BLaER1 (cell line): ENCODE measurements around the gene PIGW.

Experiments
- H3K27ac ChIP-seq: shearing (Covaris generic); formaldehyde crosslinking; 2 replicates; pipeline ENCODE4 v1.8.1; 2022
- H3K27me3 ChIP-seq: shearing (Covaris generic); formaldehyde crosslinking; 2 replicates; pipeline ENCODE4 v1.8.1; 2022
- H3K36me3 ChIP-seq: shearing (Covaris generic); formaldehyde crosslinking; 2 replicates; pipeline ENCODE4 v1.8.1; 2022
- H3K4me1 ChIP-seq: shearing (Covaris generic); formaldehyde crosslinking; 2 replicates; pipeline ENCODE4 v1.8.1; 2022
- H3K4me2 ChIP-seq: shearing (Covaris generic); formaldehyde crosslinking; 2 replicates; pipeline ENCODE4 v1.8.1; 2022
- H3K4me3 ChIP-seq: shearing (Covaris generic); formaldehyde crosslinking; 2 replicates; pipeline ENCODE4 v1.8.1; 2022
- H3K9ac ChIP-seq: shearing (Covaris generic); formaldehyde crosslinking; 2 replicates; pipeline ENCODE4 v1.8.1; 2022
- H3K9me3 ChIP-seq: shearing (Covaris generic); formaldehyde crosslinking; 2 replicates; pipeline ENCODE4 v1.8.1; 2022
- H4K20me1 ChIP-seq: shearing (Covaris generic); formaldehyde crosslinking; 2 replicates; pipeline ENCODE4 v1.8.1; 2022
- Cebpa-rat ChIP-seq: shearing (Covaris generic); IDR thresholded peaks from 2 replicates; pipeline ENCODE4 v1.8.1; 2022

PIGW gene

DNA sequence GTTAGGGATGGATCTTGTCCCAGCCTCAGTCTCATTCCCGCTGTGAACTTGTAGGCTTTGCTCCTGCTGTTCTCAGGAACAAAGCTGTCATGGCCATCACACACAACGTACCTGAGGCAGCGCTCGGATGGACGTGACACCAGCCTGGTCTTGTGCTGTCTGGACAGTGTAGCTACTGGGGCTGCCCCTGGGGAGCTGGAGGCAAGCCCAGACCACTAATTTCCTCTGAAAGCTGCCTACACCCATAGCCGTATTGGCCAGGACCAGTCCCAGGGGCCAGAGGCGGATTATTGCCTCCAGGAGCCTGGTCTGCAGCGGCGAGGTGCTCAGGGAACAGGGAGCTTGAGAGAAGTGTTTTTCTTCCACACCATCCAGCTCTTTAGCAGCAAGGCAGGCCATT lies 36.6 kb upstream of the PIGW start:
- peaks cover 100% of the 10 kb centered on the region for H3K36me3 ChIP-seq
- no peak overlapping the region for H3K4me2 ChIP-seq
- H4K20me1 ChIP-seq, result peaks cover 48% of the 10 kb centered on the region
- H3K9ac ChIP-seq, result no peak overlapping the region
- H3K27me3 ChIP-seq, result no peaks in the 10 kb centered on the region
- no peaks in the 10 kb centered on the region for H3K4me1 ChIP-seq
- no peak overlapping the region for H3K4me3 ChIP-seq
- H3K27ac ChIP-seq, result no peak overlapping the region
- no peak for TF ChIP-seq Cebpa-rat
- H3K9me3 ChIP-seq, result no peaks in the 10 kb centered on the region

DNA sequence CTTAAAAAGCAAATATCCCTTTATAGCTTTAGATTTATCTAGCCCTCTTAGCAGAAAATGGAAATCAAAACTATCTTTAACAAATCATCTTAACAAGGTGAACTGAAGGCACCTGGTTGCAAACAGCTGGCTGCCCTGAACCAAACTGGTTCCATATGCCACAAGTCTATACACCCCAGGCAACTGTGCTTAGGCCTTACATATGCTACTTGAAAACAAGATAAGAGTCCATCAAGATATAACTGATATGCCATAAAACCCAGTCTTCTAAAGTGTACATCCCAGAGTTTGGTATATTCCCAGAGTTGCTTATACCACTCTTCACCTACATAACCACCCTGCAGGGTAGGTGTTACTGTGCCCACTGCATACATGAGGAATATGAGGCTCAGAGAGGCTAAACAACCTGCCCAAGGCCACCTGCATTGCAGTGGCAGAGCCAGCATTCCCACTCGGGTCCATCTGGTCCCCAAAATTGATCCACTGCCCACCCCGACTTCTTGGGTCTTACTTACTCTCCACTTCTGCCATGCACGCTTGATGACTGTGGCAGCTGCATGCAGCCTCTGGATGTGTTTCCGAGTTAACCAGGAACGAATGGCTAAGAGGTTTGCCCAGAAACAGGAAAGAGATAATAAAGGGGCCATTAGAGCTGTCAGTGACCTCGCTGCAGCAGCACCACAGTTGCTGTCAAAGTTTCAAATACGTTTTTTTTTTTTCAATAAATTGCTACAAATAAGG lies 36.1 kb upstream of the PIGW start:
- H3K27ac ChIP-seq, result no peak overlapping the region

DNA sequence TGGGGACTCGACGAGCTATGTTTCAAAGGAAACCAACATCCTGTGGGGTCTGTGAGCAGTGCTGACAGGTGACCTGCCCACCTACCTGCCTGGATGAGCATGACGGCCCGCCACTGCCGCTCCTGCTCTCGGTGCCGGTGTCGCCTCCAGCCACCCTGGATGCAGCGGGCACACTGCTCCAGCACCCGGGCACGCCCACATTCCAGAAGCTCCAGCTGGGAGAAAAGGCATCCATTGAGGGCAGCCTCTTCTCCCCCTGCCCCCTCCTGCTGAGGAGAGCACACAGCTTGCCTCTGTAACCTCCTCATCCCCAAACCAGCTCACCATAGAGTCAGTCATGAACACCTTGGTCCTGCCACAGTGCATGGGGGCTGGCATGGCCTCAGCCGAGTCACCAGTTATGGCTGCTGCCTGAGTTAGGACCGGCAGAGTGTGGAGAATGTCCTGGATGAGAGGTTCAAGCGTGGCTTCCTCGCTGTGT lies 34.0 kb upstream of the PIGW start:
- Histone ChIP-seq H4K20me1 (peaks cover 24% of the 10 kb centered on the region), H3K36me3 (peaks cover 100% of the 10 kb centered on the region), H3K4me3 (no peak overlapping the region), H3K27me3 (no peaks in the 10 kb centered on the region), H3K27ac (no peak overlapping the region), H3K9me3 (no peaks in the 10 kb centered on the region), H3K4me1 (no peaks in the 10 kb centered on the region), H3K4me2 (no peak overlapping the region), H3K9ac (no peak overlapping the region)
- no peak for TF ChIP-seq Cebpa-rat

More for the DNA sequence above, 36.1 kb upstream of the PIGW start:
- H3K9me3 ChIP-seq, result no peaks in the 10 kb centered on the region
- no peaks in the 10 kb centered on the region for H3K27me3 ChIP-seq
- H3K4me1 ChIP-seq, result no peaks in the 10 kb centered on the region
- peaks cover 42% of the 10 kb centered on the region for H4K20me1 ChIP-seq
- no peak overlapping the region for H3K4me2 ChIP-seq
- TF ChIP-seq Cebpa-rat, result no peak
- no peak overlapping the region for H3K4me3 ChIP-seq
- H3K36me3 ChIP-seq, result peaks cover 100% of the 10 kb centered on the region
- H3K9ac ChIP-seq, result no peak overlapping the region

DNA sequence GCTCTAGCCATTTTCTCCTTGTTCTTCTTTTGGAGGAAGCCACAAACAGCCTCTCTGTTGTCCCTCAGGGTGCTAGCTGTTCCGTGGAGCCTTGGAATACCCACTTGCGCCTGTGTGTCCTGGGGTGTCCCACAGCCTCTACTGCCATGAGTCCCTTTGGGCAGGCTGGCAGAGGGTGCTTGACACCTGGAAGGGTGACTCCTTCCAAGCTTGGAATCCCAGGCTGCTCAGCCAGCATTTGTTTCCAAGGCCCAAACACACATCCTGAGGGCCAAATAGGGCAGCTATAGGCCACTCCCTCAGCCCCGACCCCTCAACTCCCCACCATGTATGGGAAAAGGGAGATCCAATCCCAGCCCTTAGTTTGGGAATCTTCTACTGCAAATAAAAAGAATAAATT lies 33.4 kb upstream of the PIGW start:
- no peak overlapping the region for H3K9ac ChIP-seq
- no peak overlapping the region for H3K27ac ChIP-seq
- H3K9me3 ChIP-seq, result no peaks in the 10 kb centered on the region
- H3K4me2 ChIP-seq, result no peak overlapping the region
- no peaks in the 10 kb centered on the region for H3K4me1 ChIP-seq
- peaks cover 100% of the 10 kb centered on the region for H3K36me3 ChIP-seq
- peaks cover 19% of the 10 kb centered on the region for H4K20me1 ChIP-seq
- no peak overlapping the region for H3K4me3 ChIP-seq
- TF ChIP-seq Cebpa-rat, result no peak
- no peaks in the 10 kb centered on the region for H3K27me3 ChIP-seq

DNA sequence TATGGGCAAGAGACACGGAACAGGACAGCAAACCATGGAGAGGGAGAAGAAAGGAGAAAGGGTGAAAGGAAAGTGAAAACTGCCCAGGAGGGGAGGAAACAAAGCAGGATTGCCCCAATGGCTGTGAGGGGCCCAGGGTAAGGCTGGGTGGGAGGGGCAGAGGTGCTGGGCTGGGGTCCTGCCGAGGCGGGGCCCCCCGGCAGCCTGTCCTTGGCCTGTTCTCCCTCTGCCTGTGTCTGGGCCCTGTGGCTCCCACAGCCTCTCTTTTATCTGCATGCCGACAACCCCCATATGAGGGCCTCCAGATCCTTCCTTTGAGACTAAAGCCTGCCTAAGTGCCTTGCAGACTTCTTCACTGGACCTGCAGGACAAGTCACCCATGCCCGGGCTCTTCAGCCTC lies 32.8 kb upstream of the PIGW start:
- H3K4me1 ChIP-seq, result no peaks in the 10 kb centered on the region
- H3K9me3 ChIP-seq, result no peaks in the 10 kb centered on the region
- H4K20me1 ChIP-seq, result 0 out of 2 replicates have a peak, but pooled peaks cover 18% of the 10 kb centered on the region
- H3K27me3 ChIP-seq, result no peaks in the 10 kb centered on the region
- no peak overlapping the region for H3K4me3 ChIP-seq
- H3K9ac ChIP-seq, result no peak overlapping the region
- no peak for TF ChIP-seq Cebpa-rat
- H3K27ac ChIP-seq, result no peak overlapping the region
- H3K36me3 ChIP-seq, result peaks cover 100% of the 10 kb centered on the region
- no peak overlapping the region for H3K4me2 ChIP-seq

DNA sequence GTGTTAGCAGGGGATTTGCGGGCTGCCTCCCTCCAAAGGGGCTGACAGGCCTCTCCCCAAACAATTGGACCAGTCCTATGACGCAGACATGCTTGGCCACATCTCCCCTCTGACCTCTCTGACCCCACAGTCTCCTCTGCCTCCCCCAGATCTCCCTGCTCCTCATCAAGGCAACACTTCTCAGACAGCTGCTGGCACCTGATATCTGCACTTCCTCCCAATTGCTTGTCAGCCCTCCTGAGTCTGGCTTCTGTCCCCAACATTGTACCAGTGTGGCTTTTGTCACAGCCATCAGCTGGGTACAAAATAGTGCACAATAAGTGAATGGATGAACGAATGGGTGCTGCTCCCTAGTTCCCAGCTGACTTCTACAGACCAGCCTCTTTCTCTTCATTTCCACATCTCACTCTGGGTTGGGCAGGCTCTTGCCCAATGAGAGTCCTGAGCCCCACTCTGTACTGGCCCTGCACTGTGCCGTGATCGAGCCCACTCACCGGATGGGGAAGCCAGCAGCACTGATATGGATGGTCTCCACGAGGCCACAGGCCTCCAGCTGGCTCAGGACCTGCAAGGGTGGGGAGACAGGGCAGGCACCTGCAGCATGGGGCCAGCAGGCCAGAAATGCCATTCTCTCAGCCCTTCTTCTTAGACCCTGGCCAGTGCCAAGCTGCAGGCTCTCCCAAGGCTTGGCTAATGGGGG lies 31.2 kb upstream of the PIGW start:
- H3K36me3 ChIP-seq, result peaks cover 100% of the 10 kb centered on the region
- no peak overlapping the region for H3K4me3 ChIP-seq
- TF ChIP-seq Cebpa-rat, result no peak
- H3K4me2 ChIP-seq, result no peak overlapping the region
- no peaks in the 10 kb centered on the region for H3K4me1 ChIP-seq
- H3K27ac ChIP-seq, result no peak overlapping the region
- H3K27me3 ChIP-seq, result no peaks in the 10 kb centered on the region
- no peaks in the 10 kb centered on the region for H3K9me3 ChIP-seq
- no peak overlapping the region for H3K9ac ChIP-seq
- H4K20me1 ChIP-seq, result 0 out of 2 replicates have a peak, but pooled peaks cover 6% of the 10 kb centered on the region

DNA sequence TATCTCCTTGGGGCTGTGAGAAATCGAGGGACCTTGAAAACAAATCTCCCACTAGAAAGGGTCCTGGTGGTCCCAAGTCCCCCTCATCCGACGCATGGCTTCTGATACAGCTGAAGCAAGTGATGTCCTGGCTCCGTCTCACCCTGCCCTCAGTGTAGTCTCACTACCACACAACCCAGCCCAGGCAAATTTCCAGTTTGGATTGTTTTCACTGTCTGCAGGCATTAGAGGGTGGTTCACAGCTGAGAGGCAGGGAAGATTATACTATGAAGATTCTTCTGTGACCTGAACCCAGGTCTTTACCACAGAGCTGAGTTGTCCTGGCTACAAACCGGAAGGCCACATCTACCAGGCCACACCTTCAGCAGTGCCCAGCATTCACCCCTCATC lies 30.6 kb upstream of the PIGW start:
- TF ChIP-seq Cebpa-rat, result no peak
- Histone ChIP-seq H3K9ac (no peak overlapping the region), H3K27ac (no peak overlapping the region), H3K4me3 (no peak overlapping the region), H3K27me3 (no peaks in the 10 kb centered on the region), H3K36me3 (peaks cover 100% of the 10 kb centered on the region), H3K4me1 (no peaks in the 10 kb centered on the region), H3K9me3 (no peaks in the 10 kb centered on the region), H3K4me2 (no peak overlapping the region), H4K20me1 (0 out of 2 replicates have a peak, but pooled peaks cover 6% of the 10 kb centered on the region)

DNA sequence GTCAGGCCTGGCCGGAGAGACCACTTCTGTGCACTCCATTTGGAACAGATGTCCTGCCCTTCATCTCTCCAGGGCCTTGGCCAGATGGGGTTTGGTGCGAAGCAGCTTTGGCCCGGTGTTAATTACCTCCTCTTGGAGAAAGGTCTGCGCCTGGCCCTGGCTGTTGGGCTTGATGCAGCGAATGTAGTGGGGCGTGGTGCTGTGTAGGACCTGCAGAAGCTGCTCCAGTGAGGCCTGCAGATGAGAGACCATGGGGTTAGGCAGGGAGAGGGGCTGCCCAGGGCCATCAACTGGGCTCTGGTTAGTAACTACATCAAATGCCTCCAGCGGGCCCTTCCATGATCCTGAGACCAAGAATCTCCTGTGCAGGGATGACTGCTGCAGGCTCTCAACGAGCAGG lies 29.6 kb upstream of the PIGW start:
- Histone ChIP-seq H3K36me3 (peaks cover 100% of the 10 kb centered on the region), H3K9ac (no peak overlapping the region), H3K27ac (no peak overlapping the region)

DNA sequence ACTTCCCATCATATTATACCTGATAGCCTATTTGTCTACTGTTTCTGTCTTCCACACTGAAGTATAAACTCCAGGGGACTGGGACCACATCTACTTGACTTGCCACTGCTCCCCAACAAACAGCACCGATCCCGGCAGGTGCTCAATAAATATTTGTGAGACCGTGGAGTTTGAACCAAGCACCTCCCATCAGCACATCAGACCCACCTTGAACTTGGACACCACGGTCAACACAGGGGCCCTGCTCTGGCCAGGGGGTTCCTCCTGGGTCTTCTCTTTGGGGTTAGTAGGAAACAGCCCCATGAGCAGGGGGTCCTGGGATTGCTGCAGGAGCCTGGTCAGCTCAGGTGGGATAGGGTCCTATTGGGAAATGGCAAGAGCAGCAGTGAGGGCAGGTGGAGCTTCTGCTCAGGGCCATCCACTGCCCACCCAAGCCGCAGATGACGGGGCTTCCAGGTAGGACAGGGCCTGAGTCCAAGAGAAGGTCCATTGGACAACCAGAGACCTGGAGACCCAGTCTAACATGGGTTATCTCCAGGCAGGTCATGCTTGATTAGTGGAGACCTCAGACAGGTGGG lies 28.4 kb upstream of the PIGW start:
- TF ChIP-seq Cebpa-rat, result no peak
- Histone ChIP-seq H3K4me1 (no peaks in the 10 kb centered on the region), H3K9me3 (no peaks in the 10 kb centered on the region), H3K27me3 (no peaks in the 10 kb centered on the region), H3K4me3 (no peak overlapping the region), H3K36me3 (peaks cover 100% of the 10 kb centered on the region), H3K9ac (no peak overlapping the region), H3K4me2 (no peak overlapping the region), H4K20me1 (0 out of 2 replicates have a peak, but pooled peaks cover 6% of the 10 kb centered on the region), H3K27ac (no peak overlapping the region)

More for the DNA sequence above, 29.6 kb upstream of the PIGW start:
- H3K4me1 ChIP-seq, result no peaks in the 10 kb centered on the region
- no peaks in the 10 kb centered on the region for H3K9me3 ChIP-seq
- H3K27me3 ChIP-seq, result no peaks in the 10 kb centered on the region
- H3K4me2 ChIP-seq, result no peak overlapping the region
- 0 out of 2 replicates have a peak, but pooled peaks cover 6% of the 10 kb centered on the region for H4K20me1 ChIP-seq
- TF ChIP-seq Cebpa-rat, result no peak
- no peak overlapping the region for H3K4me3 ChIP-seq

DNA sequence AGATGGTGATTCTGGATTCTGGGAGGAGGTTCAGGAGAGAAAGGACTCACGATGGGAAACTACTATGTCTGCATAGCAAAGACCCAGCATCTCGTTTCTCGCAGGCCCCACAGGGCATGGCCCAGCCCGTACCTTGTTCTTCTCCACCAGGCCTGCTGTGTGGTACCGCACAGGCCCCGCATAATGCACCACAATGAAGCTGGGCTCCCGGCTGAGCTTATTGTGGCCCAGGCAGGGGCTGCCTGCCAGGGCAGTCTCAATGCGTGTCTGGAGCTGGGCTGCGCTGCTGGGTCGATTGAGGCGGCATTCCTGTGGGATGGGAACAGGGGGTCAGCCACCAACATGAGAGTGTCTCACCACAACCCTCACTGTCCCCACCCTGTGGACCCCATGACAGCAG lies 28.0 kb upstream of the PIGW start:
- Histone ChIP-seq H3K4me1 (no peaks in the 10 kb centered on the region), H3K9ac (no peak overlapping the region), H4K20me1 (0 out of 2 replicates have a peak, but pooled peaks cover 6% of the 10 kb centered on the region), H3K4me3 (no peak overlapping the region), H3K27me3 (no peaks in the 10 kb centered on the region), H3K4me2 (no peak overlapping the region), H3K9me3 (no peaks in the 10 kb centered on the region), H3K27ac (no peak overlapping the region), H3K36me3 (peaks cover 100% of the 10 kb centered on the region)
- TF ChIP-seq Cebpa-rat, result no peak
